Liver (tissue), 4 donors: ENCODE data around the gene USP53. TPM values are rescaled to one million over a fixed set of nuclear protein-coding genes. Genes with fewer than 3 reads are reported as not detected.

Experiments used
- polyA plus RNA-seq, 2 donors: library from polyadenylated mRNA; stranded (reverse) in 1 of 2; unstranded in 1 of 2; fragments of 200-250 nt in 1 of 2; fragments of >200 nt in 1 of 2; fragmentation: Nextera tagmentation in 1 of 2; extraction: Ambion mirVana in 1 of 2; gene quantifications; one replicate each; pipeline versions ENCODE4 v1.2.1 to v1.2.3, GENCODE V29; 2013 to 2015
- total RNA-seq, 2 donors: library from RNA; depleted of rRNA; stranded (reverse); fragments of >200 nt; gene quantifications; one replicate each; pipeline ENCODE4 v1.2.3, GENCODE V29; 2014
- donor health status: healthy.
- donor health status: healthy.
- donor health status: healthy.

The USP53 gene
- total and polyA plus RNA-seq, 4 donors = 4.7 to 20.7 (median 5.9) TPM

Other genes starting within 250 kb of the USP53 start
- under 1 TPM in 1 of 2 donors, not detected in 1; 0.08 TPM for gene MYOZ2, start 76.9 kb upstream of the USP53 start, total RNA-seq
- gene MYOZ2, start 76.9 kb upstream of the USP53 start, polyA plus RNA-seq = under 1 TPM in 1 of 2 donors, not detected in 1; 0.03 TPM
- under 1 TPM in 1 of 2 donors, not detected in 1; 0.79 TPM for gene FABP2, start 109.4 kb downstream of the USP53 start, total RNA-seq
- gene FABP2, start 109.4 kb downstream of the USP53 start, polyA plus RNA-seq = not detected